GM13977 (cell line): Measurements from ENCODE around the gene LRFN5.
"Not testable (repeated sequence)": the region's sequence is repeated elsewhere in the genome, so short reads cannot be mapped to it uniquely, and the experiment has no call there.

Experiments
- DNase-seq: peaks from one replicate; pipeline ENCODE4 v3.0.0; 2012; ENCODE audit warnings: low spot score
- in situ Hi-C: fragments of 300-500 bp; cut with MboI; formaldehyde crosslinking; loops from one replicate; pipeline ENCODE4 v1.12.0; 2022; ENCODE audit warnings: low sequenced_read_pairs, low pct_unique_long_range_greater_than_20kb, mixed read lengths, inconsistent platforms; ENCODE audit not compliant: unreplicated experiment
- TF ChIP-seq, protein P1 (sequence below): IDR thresholded peaks from 2 replicates; pipeline ENCODE4 v1.5.1; 2012; ENCODE audit warnings: mild to moderate bottlenecking, control low read depth; ENCODE audit not compliant: insufficient read depth; ENCODE audit errors: extremely low read depth, missing control alignments

The LRFN5 gene

DNA sequence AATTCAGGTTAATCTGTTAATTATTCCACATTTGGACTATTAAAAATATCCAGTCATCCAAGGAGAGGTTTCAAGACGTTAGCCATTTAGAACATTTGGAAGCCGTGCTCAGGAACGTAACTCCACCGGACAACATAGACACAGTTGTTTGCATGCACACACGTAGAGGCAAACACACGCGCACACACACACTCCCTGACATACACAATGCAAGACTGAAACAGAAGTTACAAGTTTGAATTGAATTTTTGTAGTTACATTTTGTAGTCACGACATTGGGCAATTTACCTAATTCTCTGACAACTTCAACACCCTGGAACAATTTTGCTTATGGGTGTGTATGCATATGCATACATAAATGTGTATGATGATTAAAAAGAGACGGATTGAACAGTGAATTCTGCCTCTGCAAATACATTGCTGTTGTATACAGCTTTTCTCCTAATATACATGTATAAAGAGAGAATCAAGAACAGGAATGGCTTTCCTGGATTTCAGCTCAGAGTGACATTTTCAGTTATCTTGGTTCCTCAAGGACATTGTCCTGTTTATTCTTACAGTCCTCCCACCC, 298.8 kb downstream of the LRFN5 start:
- in situ Hi-C loops: no loop called here

DNA sequence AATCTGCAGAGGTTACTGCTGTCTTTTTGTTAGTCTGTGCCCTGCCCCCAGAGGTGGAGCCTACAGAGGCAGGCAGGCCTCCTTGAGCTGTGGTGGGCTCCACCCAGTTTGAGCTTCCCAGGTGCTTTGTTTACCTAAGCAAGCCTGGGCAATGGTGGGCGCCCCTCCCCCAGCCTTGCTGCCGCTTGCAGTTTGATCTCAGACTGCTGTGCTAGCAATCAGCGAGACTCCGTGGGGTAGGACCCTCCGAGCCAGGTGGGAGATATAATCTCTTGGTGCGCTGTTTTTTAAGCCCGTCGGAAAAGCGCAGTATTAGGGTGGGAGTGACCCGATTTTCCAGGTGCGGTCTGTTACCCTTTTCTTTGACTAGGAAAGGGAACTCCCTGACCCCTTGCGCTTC, 304.5 kb downstream of the LRFN5 start:
- not testable (repeated sequence) for DNase-seq

More for the DNA sequence above, 298.8 kb downstream of the LRFN5 start:
- TF ChIP-seq, protein P1, sequence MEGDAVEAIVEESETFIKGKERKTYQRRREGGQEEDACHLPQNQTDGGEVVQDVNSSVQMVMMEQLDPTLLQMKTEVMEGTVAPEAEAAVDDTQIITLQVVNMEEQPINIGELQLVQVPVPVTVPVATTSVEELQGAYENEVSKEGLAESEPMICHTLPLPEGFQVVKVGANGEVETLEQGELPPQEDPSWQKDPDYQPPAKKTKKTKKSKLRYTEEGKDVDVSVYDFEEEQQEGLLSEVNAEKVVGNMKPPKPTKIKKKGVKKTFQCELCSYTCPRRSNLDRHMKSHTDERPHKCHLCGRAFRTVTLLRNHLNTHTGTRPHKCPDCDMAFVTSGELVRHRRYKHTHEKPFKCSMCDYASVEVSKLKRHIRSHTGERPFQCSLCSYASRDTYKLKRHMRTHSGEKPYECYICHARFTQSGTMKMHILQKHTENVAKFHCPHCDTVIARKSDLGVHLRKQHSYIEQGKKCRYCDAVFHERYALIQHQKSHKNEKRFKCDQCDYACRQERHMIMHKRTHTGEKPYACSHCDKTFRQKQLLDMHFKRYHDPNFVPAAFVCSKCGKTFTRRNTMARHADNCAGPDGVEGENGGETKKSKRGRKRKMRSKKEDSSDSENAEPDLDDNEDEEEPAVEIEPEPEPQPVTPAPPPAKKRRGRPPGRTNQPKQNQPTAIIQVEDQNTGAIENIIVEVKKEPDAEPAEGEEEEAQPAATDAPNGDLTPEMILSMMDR: no peak
- DNase-seq: no peak

DNA sequence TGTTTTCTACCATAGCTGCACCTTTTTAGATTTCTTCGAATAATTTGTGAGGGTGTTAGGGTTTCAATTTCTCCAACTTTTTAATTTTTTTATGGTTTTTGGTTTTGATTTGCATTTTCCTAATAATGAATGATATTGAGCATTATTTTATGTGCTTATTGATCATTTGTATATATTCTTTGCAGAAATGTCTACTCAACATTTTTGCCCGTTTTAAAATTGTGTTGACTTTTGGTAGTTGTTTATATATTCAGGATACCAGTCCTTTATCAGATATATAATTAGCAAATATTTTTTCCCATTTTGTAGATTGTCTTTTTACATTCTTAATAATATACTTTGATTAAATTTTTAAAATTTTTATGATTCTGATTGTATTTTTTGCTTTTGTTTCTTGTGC, 306.7 kb downstream of the LRFN5 start:
- DNase-seq: no peak
- in situ Hi-C loops: no loop called here
- TF ChIP-seq, protein P1: no peak

More for the DNA sequence above, 304.5 kb downstream of the LRFN5 start:
- in situ Hi-C loops: not testable (repeated sequence)

DNA sequence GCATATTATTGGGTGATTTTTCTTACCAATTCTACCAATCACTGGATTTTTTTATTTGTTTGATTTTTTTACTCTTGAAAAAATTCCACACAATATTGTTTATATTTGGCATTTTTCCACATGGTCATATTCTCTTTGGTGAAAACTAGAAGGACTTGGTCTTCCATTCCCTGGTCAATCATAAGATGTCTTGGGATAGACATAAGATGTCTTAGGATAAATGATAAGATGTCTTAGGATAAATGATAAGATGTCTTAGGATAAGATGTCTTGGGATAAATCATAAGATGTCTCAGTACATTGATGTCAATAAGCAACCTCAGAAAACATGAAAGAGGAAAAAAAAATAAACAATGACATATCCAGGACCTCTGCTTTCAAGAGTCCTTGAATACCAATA, 309.1 kb downstream of the LRFN5 start:
- in situ Hi-C loops: no loop called here
- TF ChIP-seq, protein P1: no peak
- DNase-seq: no peak

DNA sequence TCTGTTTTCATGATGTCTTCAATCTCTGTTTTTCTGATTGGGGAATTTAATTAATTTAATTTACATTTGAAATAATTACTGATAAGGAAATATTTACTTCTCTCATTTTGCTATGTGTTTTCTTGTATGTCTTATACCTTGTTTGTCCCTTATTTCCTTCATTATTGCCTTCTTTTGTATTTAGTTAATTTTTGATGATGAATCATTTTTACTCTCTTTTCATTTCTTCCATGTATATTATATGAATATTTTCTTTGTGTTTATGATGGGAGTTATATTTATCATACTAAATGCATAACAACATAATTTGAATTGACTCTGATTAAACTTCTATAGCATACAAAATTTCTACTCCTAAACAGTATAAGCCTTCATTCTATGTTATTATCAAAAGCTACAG, 309.6 kb downstream of the LRFN5 start:
- in situ Hi-C loops: no loop called here
- no peak for DNase-seq
- TF ChIP-seq, protein P1: no peak

DNA sequence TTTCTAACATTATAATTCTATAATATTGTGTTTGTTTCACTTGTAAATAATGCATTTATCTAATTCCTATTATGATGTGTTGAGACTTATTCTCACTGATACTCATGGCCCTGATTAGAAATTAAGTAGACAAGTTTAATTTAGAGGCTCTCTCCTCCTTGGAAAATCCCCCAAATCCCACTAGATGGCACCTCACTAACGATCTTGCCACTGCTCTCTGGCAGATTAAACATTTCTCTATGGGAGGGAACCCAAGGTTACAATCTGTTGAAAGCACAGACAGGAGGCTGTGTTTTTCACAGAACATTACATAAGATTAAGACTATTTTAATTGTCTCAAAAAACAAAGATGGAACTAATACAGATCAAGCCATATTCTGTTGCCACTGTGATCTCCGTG, 318.7 kb downstream of the LRFN5 start:
- TF ChIP-seq, protein P1: no peak
- DNase-seq: no peak
- in situ Hi-C loops: no loop called here

DNA sequence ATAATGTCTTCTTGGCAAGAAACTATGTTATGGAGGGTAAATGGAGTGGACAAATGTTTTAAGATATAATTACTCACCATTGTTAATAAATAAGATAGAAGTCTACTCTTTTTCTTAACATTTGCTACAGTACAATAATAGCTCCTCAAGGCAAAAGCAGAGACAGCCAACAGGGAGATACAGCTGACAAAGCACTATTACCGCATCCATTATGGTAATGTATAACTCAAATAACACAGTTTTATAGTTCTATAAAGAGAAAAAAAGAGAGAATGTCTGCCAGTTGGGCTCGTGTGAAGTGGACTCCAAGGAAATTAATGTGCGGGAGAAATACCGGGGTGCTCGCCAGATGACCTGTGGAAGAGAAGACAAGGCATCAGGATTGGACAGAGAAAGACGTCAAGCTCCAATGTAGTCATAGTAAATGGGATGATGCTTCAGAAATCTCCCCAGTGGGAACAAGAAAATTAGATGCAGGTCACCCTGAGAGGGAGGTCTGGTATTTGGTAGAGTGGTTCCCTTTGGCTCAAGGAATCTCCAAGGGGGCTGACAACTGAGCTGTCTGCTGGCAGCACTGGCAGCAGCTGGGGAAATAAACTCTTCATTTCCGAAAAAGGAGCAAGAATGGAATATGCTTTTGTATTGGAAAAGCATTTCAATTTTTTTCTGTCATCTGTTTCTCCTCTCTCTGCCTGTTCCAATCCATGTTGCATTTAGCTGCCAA, 343.9 kb downstream of the LRFN5 start:
- in situ Hi-C loops: no loop called here
- TF ChIP-seq, protein P1: no peak
- no peak for DNase-seq
